GM23248 (cell line): Measurements from ENCODE around the gene CLEC16A. TPM values are rescaled to one million over a fixed set of nuclear protein-coding genes. Genes with fewer than 3 reads are reported as not detected.

Source experiments
- DNase-seq: peaks from one replicate; pipeline ENCODE4 v3.0.0-alpha.2; 2015
- H2AFZ ChIP-seq: fragments of 200-600 bp; sonication (generic); 2 replicates; pipeline ENCODE4 v1.6.1; 2016; ENCODE audit warnings: antibody characterized with exemption
- H3F3A ChIP-seq: fragments of 200-600 bp; sonication (generic); 2 replicates; pipeline ENCODE4 v1.6.1; 2016; ENCODE audit warnings: mild to moderate bottlenecking, antibody characterized with exemption, mixed run types; ENCODE audit not compliant: insufficient read depth
- H3K27ac ChIP-seq: fragments of 200-600 bp; sonication (generic); 2 replicates; pipeline ENCODE4 v1.5.1; 2016; ENCODE audit warnings: mild to moderate bottlenecking
- H3K27me3 ChIP-seq: fragments of 200-600 bp; sonication (generic); replicated peaks from 2 replicates; pipeline ENCODE4 v1.6.1; 2016; ENCODE audit warnings: mild to moderate bottlenecking; ENCODE audit not compliant: insufficient read depth
- H3K36me3 ChIP-seq: fragments of 200-600 bp; sonication (generic); 2 replicates; pipeline ENCODE4 v1.6.1; 2016; ENCODE audit warnings: low read depth, mild to moderate bottlenecking
- H3K4me1 ChIP-seq: fragments of 200-600 bp; sonication (generic); 2 replicates; pipeline ENCODE4 v1.6.1; 2016; ENCODE audit warnings: mild to moderate bottlenecking; ENCODE audit not compliant: insufficient read depth
- H3K4me2 ChIP-seq: fragments of 200-600 bp; sonication (generic); one replicate; pipeline ENCODE4 v1.6.1; 2016; ENCODE audit warnings: mild to moderate bottlenecking; ENCODE audit not compliant: unreplicated experiment
- H3K4me3 ChIP-seq: fragments of 200-600 bp; sonication (generic); 2 replicates; pipeline ENCODE4 v1.5.1; 2016; ENCODE audit warnings: mild to moderate bottlenecking
- H3K79me2 ChIP-seq: fragments of 200-600 bp; sonication (generic); 2 replicates; pipeline ENCODE4 v1.6.1; 2016; ENCODE audit warnings: mild to moderate bottlenecking; ENCODE audit not compliant: insufficient read depth
- H3K9ac ChIP-seq: fragments of 200-600 bp; sonication (generic); 2 replicates; pipeline ENCODE4 v1.6.1; 2016; ENCODE audit warnings: mild to moderate bottlenecking
- H3K9me2 ChIP-seq: fragments of 200-600 bp; sonication (generic); 2 replicates; pipeline ENCODE4 v1.6.1; 2016; ENCODE audit warnings: mixed run types, mild to moderate bottlenecking, moderate library complexity; ENCODE audit not compliant: insufficient read depth
- H3K9me3 ChIP-seq: fragments of 200-600 bp; sonication (generic); one replicate; pipeline ENCODE4 v1.6.1; 2017; ENCODE audit warnings: low read depth
- H4K20me1 ChIP-seq: fragments of 200-600 bp; sonication (generic); 2 replicates; pipeline ENCODE4 v1.6.0; 2016; ENCODE audit not compliant: insufficient read depth
- EZH2 ChIP-seq: fragments of 200-600 bp; sonication (generic); IDR thresholded peaks from 2 replicates; pipeline ENCODE4 v1.6.1; 2018; ENCODE audit warnings: antibody characterized with exemption, mild to moderate bottlenecking; ENCODE audit not compliant: insufficient read depth, poor library complexity, severe bottlenecking
- EZH2phosphoT487 ChIP-seq: fragments of 200-600 bp; sonication (generic); IDR thresholded peaks from 2 replicates; pipeline ENCODE4 v1.6.1; 2018; ENCODE audit warnings: antibody characterized with exemption, moderate library complexity, mild to moderate bottlenecking, low read depth; ENCODE audit not compliant: insufficient read depth
- WGBS, 2 experiments: methylation state at CpG; one replicate each; pipeline ENCODE4 v1.1.6; 2015 to 2017; ENCODE audit warnings: low lambda C conversion rate in 2 of 2, low coverage in 1 of 2; ENCODE audit errors: missing lambda C conversion rate in 2 of 2; 5-methylcytosine and 5-hydroxymethylcytosine counted together
- in situ Hi-C: fragments of 300-500 bp; cut with MboI; formaldehyde crosslinking; loops from 2 replicates; pipeline ENCODE4 v1.15.0; 2020
- polyA plus RNA-seq: library from polyadenylated mRNA; unstranded; fragments of >200 nt; fragmentation: Nextera tagmentation; extraction: Ambion mirVana; gene quantifications from 2 replicates; pipeline ENCODE4 v1.2.1, GENCODE V29; 2016
- total RNA-seq: library from RNA; depleted of rRNA; stranded (reverse); fragments of >200 nt; shearing (Covaris generic); gene quantifications from 2 replicates; pipeline ENCODE4 v1.2.3, GENCODE V29; 2014

The CLEC16A gene
- total and polyA plus RNA-seq, 2 experiments from 2014 or later, result 13.2 to 21.4 TPM

DNA sequence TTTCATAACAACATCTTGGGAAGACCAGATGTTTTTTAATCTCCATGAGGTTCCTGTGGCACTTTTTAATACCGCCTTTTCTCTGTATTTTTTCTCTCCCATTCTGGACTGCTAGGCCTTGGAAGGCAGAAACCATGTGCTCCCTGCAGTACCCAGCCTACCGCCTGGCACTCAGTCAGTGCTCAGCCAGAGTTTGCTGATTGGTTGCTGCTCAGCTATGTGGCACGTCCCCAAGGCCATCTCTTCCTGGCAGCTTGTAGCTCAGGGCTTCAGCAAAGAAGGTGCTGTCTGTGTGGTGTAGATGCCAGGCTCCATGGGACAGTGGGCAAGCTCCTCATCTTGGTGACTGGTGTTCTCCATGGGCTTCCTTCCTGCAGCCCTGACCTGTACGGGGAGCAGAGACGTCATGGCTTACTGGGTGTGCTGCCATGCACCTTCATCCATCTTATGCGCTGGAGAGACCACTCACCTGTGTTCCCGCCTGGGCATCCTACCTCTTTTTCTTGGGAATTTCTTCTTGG, 86.7 kb downstream of the CLEC16A start:
- Histone ChIP-seq H4K20me1 (no peaks in the 10 kb centered on the region), H3K4me3 (no peak overlapping the region), H3F3A (peaks cover 36% of the 10 kb centered on the region), H3K36me3 (peaks cover 25% of the 10 kb centered on the region), H3K4me1 (peaks cover 29% of the 10 kb centered on the region), H3K9ac (no peak overlapping the region), H3K9me2 (no peaks in the 10 kb centered on the region), H3K27me3 (no peaks in the 10 kb centered on the region), H3K79me2 (no peaks in the 10 kb centered on the region), H3K4me2 (no peak overlapping the region), H3K9me3 (peaks cover 4% of the 10 kb centered on the region), H3K27ac (no peak overlapping the region), H2AFZ (no peak overlapping the region)
- in situ Hi-C loops, result no loop called here
- no peak for TF ChIP-seq EZH2phosphoT487
- no peak for TF ChIP-seq EZH2
- WGBS, 2 experiments, result 93 to 94% methylated on average over 7 of the region's 7 CpGs
- DNase-seq, result no peak

DNA sequence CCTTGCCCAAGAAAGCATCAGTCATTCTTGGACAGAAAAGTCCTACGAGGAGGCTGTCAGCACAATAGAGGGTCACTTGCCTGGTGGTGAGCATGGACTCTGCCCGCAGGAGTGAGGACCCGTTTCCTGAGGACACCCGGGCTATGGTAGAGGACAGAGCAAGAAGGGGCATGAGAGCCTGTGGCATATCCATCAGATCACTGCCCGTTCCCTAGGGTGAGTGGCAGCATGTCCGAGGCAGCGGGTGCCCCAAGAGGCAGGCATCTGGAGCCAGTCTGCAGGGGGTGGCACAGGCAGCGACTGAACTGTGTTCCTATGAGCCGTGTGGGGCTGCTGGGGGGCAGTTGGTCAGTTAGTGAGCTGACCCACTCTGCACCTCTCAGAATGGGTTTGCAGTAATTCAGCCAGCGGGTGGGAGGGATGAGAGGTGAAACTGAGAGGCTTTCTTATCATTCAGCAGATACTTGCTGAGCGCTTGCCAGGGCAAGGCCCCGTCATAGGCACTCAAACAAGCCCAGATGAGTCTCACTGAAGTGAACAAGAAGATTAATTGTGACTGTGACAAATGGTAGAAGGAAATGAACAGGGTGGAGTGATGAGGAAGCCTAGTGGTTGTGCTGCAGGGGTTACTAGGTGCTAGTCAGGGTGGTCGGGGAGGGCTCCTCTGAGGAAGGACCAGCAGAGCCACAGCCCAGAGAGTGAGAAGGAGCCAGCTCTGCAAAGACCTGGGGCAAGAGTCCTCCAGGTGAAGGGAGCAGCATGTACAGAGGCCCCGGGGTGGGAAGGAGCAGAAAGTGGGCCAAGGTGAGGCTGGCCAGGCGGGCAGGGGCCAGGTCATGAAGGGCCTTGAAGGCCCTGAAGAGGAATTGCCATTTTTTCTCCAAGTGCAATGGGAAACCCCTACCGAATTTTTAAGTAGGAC, 87.9 kb downstream of the CLEC16A start:
- Histone ChIP-seq H2AFZ (no peak overlapping the region), H3K9ac (no peak overlapping the region), H3K79me2 (no peaks in the 10 kb centered on the region), H3K4me1 (peaks cover 29% of the 10 kb centered on the region), H4K20me1 (no peaks in the 10 kb centered on the region), H3K9me2 (no peaks in the 10 kb centered on the region), H3K36me3 (0 out of 2 replicates have a peak, but pooled peaks cover 15% of the 10 kb centered on the region), H3K27me3 (no peaks in the 10 kb centered on the region), H3F3A (peaks cover 36% of the 10 kb centered on the region), H3K4me3 (no peak overlapping the region), H3K27ac (no peak overlapping the region), H3K4me2 (peak overlapping the region; percentile 2), H3K9me3 (peaks cover 4% of the 10 kb centered on the region)
- DNase-seq, result no peak
- TF ChIP-seq EZH2phosphoT487 (no peak), EZH2 (no peak)
- WGBS, 2 experiments, result 70 to 71% methylated on average over 16 of the region's 16 CpGs
- in situ Hi-C loops, result no loop called here

DNA sequence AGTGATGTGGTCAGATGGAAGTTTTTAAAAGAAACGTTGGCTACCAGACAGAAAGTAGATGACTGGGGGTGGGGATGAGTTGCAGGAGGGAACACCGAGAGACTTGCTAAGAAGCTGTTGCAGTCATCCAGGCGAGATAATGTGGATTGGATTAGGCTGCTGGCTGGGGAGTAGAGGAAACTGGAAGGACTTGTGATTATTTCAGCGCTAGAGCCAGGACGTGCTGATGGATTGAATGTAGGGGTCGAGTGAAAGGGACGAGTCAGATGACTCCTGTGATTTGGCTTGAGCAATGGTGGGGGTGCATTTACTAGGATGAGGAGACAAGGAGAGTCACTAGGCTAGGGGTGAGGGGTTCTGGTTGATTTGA, 88.5 kb downstream of the CLEC16A start:
- H3K9me2 ChIP-seq, result no peaks in the 10 kb centered on the region
- DNase-seq, result peak; percentile 77
- no peaks in the 10 kb centered on the region for H3K79me2 ChIP-seq
- peaks cover 4% of the 10 kb centered on the region for H3K9me3 ChIP-seq
- no peak overlapping the region for H3K9ac ChIP-seq
- no peak for TF ChIP-seq EZH2phosphoT487
- no peak for TF ChIP-seq EZH2
- no peak overlapping the region for H3K4me3 ChIP-seq
- H3K36me3 ChIP-seq, result 0 out of 2 replicates have a peak, but pooled peaks cover 15% of the 10 kb centered on the region
- peak overlapping the region; percentile 14; the same call in 1 of the 2 replicates for H3K27ac ChIP-seq
- peaks cover 36% of the 10 kb centered on the region for H3F3A ChIP-seq
- 6 to 9% methylated on average over 7 of the region's 7 CpGs for WGBS, 2 experiments
- no peaks in the 10 kb centered on the region for H4K20me1 ChIP-seq
- peaks cover 29% of the 10 kb centered on the region for H3K4me1 ChIP-seq
- in situ Hi-C loops, result no loop called here
- H3K27me3 ChIP-seq, result no peaks in the 10 kb centered on the region
- no peak overlapping the region for H2AFZ ChIP-seq
- H3K4me2 ChIP-seq, result peak overlapping the region; percentile 2

DNA sequence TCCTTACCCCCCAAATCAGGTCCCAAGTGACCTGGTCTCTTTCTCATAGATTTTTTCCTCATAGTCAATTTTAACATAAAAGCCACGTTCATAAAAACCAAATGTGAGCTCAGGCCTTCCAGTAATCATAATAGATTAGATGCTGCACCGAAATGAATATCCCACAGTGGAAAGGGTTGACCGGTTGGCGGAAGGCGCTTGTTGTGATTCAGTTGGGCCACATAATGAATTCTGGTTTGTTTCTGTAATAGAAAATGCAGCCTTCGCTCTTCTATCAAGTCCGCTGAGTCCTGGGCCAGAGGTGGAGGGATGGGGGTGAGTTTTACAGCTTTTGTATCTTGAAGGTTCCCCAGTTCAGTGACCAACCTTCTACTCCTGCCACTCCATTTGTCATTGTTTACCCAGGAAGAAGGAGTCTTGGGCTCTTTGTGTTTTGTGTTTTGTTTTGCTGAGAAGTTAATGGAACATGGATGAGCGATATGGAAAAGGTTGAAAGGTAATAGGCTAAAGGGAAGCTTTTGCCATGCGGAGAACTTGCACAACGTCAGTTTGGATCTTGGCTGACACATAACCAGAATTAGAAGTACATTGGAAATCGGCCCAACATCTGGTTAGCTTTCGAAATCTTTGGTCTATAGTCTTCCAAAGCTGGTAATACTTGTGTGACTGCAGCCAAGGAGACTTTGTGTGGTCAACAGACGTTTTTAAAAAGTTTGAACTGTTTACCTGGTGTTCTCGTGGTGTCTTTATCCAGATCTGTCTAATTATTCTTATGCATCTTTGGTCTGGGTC, 89.5 kb downstream of the CLEC16A start:
- Histone ChIP-seq H3K9me2 (no peaks in the 10 kb centered on the region), H3K4me3 (peak overlapping the region; percentile 49), H3K9ac (peak overlapping the region; percentile 54), H3F3A (peaks cover 36% of the 10 kb centered on the region), H4K20me1 (no peaks in the 10 kb centered on the region), H2AFZ (no peak overlapping the region), H3K27ac (peak overlapping the region; percentile 75), H3K9me3 (peaks cover 1% of the 10 kb centered on the region), H3K4me2 (peak overlapping the region; percentile 69), H3K79me2 (no peaks in the 10 kb centered on the region), H3K36me3 (0 out of 2 replicates have a peak, but pooled peaks cover 6% of the 10 kb centered on the region), H3K27me3 (no peaks in the 10 kb centered on the region), H3K4me1 (peaks cover 29% of the 10 kb centered on the region)
- WGBS, 2 experiments, result 28 to 30% methylated on average over 14 of the region's 14 CpGs
- DNase-seq, result peak; percentile 93
- no peak for TF ChIP-seq EZH2
- TF ChIP-seq EZH2phosphoT487, result no peak
- in situ Hi-C loops, result no loop called here
